ACC112 (cell line): ENCODE data around the gene TCF7L2.

ENCODE experiments used
- H2AFZ ChIP-seq: fragments of 200-600 bp; sonication (generic); one replicate; pipeline ENCODE4 v1.6.0; 2017; ENCODE audit warnings: antibody characterized with exemption, low read length; ENCODE audit not compliant: unreplicated experiment
- H3K27ac ChIP-seq: fragments of 200-600 bp; sonication (generic); 2 replicates; pipeline ENCODE4 v1.5.1; 2014; ENCODE audit warnings: low read depth, mild to moderate bottlenecking, antibody characterized with exemption, low read length, moderate library complexity
- H3K27me3 ChIP-seq: fragments of 200-600 bp; sonication (generic); 2 replicates; pipeline ENCODE4 v1.6.1; 2014; ENCODE audit warnings: mild to moderate bottlenecking, antibody characterized with exemption, low read length, moderate library complexity, mixed read lengths; ENCODE audit not compliant: insufficient read depth
- H3K36me3 ChIP-seq: fragments of 200-600 bp; sonication (generic); 2 replicates; pipeline ENCODE4 v1.6.1; 2016; ENCODE audit warnings: mild to moderate bottlenecking, antibody characterized with exemption, low read length, moderate library complexity, mixed read lengths; ENCODE audit not compliant: insufficient read depth
- H3K4me1 ChIP-seq: fragments of 200-600 bp; sonication (generic); one replicate; pipeline ENCODE4 v1.6.1; 2016; ENCODE audit warnings: low read length, mixed read lengths; ENCODE audit not compliant: insufficient read depth, unreplicated experiment, control insufficient read depth
- H3K4me3 ChIP-seq: fragments of 200-600 bp; sonication (generic); 2 replicates; pipeline ENCODE4 v1.5.1; 2014; ENCODE audit warnings: mild to moderate bottlenecking, low read depth, low read length
- H3K79me2 ChIP-seq: fragments of 200-600 bp; sonication (generic); one replicate; pipeline ENCODE4 v1.6.0; 2016; ENCODE audit warnings: low read length; ENCODE audit not compliant: control insufficient read depth, unreplicated experiment, insufficient read depth

Gene TCF7L2

GRCh38 chr10:112915590-112916572, 34.2 kb upstream of the TCF7L2 start:
- H2AFZ ChIP-seq, result peak overlapping the region; percentile 63
- no peaks in the 10 kb centered on the region for H3K27me3 ChIP-seq
- peaks cover 35% of the 10 kb centered on the region for H3K4me1 ChIP-seq
- H3K4me3 ChIP-seq, result peak overlapping the region; percentile 17; the same call in 1 of the 2 replicates
- H3K27ac ChIP-seq, result peak overlapping the region; percentile 69
- H3K79me2 ChIP-seq, result no peaks in the 10 kb centered on the region
- H3K36me3 ChIP-seq, result no peaks in the 10 kb centered on the region

DNA sequence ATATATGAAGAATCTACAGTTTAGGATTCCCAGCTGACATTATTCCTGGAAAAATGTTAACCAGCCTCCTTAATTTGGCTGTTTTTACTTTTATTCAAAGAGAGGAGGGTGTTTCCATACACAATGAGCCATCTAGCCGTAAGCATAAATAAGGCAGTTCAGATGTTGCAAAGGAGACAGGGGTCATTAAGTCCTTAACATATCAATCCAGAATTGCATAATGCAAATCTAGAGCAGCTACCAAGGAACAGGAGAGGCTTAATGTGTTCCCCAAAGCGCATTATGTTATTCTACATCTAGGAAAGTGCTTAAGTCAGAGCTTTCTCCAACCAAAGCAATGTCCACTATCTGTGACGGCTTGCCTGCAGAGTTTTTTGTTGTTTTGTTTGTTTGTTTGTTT, 32.4 kb upstream of the TCF7L2 start:
- H3K79me2 ChIP-seq, result no peaks in the 10 kb centered on the region
- no peaks in the 10 kb centered on the region for H3K27me3 ChIP-seq
- no peak overlapping the region for H3K4me3 ChIP-seq
- H3K27ac ChIP-seq, result no peak overlapping the region
- no peaks in the 10 kb centered on the region for H3K36me3 ChIP-seq
- H2AFZ ChIP-seq, result no peak overlapping the region
- H3K4me1 ChIP-seq, result peaks cover 35% of the 10 kb centered on the region

DNA sequence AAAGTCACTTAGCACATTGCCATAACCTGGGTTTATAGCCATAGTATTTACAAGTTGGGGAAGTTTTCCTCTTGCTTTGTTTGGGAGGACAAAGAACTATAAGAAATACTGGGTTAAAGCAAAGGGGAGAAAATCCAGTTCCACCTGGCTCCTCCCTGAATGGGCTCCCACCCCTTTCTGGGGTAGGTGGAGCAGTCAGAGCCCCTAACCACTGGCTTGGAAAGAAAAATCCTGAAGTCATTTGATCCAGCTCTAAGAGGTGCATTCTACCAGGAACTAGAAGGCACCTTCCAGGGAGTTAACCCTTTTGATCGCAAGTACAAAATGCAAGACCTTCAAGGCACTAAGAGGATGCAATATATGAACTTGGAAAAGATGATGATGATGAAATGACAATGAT, 31.3 kb upstream of the TCF7L2 start:
- H3K4me3 ChIP-seq, result no peak overlapping the region

GRCh38 chr10:112919721-112920120, 30.3 kb upstream of the TCF7L2 start:
- Histone ChIP-seq H3K27me3 (no peaks in the 10 kb centered on the region), H3K36me3 (no peaks in the 10 kb centered on the region), H3K4me3 (no peak overlapping the region), H3K79me2 (no peaks in the 10 kb centered on the region), H3K4me1 (peaks cover 24% of the 10 kb centered on the region), H2AFZ (peak overlapping the region; percentile 4), H3K27ac (peak overlapping the region; percentile 48)

More for the DNA sequence above, 31.3 kb upstream of the TCF7L2 start:
- H3K4me1 ChIP-seq, result peaks cover 34% of the 10 kb centered on the region
- no peak overlapping the region for H3K27ac ChIP-seq
- no peak overlapping the region for H2AFZ ChIP-seq
- no peaks in the 10 kb centered on the region for H3K79me2 ChIP-seq
- H3K27me3 ChIP-seq, result no peaks in the 10 kb centered on the region
- H3K36me3 ChIP-seq, result no peaks in the 10 kb centered on the region

DNA sequence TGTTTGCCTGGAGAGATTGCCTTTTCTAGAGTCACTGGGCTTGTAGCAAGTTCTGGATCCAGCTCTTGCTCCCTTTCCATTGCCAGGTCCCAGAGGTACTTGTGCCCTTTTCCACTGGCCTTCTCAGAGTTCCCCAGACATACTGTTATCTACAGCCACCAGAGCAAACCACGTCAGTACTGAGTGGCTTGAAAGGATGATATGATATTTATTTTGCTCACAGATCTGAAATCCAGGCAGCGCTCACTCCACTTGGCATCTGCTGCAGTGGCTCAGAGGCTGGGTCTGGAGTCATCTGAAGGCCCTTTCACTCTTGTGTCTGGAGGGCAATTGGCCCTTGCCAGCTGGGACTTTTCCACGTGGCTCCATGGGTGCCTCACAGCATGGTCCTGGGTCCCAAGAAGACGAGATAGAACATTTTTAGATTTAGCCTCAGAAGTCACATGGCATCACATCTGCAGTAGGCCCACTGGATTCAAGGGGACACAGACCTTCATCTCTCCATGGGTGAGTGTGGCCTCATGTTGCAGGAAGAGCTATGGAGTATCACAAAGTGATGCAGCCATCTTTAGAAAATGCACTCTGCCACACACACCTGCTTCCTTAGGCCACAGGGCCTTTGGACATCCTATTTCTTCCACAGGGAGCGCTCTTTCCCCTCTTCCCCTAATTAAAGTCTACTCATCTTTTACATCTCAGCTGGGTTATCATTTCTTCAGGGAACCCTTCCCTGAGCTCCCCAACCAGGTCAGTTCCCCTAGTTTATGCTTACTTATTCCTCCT, 22.9 kb upstream of the TCF7L2 start:
- no peaks in the 10 kb centered on the region for H3K36me3 ChIP-seq
- no peak overlapping the region for H2AFZ ChIP-seq
- H3K79me2 ChIP-seq, result no peaks in the 10 kb centered on the region
- no peak overlapping the region for H3K27ac ChIP-seq
- no peak overlapping the region for H3K4me3 ChIP-seq
- no peaks in the 10 kb centered on the region for H3K4me1 ChIP-seq
- H3K27me3 ChIP-seq, result no peaks in the 10 kb centered on the region

DNA sequence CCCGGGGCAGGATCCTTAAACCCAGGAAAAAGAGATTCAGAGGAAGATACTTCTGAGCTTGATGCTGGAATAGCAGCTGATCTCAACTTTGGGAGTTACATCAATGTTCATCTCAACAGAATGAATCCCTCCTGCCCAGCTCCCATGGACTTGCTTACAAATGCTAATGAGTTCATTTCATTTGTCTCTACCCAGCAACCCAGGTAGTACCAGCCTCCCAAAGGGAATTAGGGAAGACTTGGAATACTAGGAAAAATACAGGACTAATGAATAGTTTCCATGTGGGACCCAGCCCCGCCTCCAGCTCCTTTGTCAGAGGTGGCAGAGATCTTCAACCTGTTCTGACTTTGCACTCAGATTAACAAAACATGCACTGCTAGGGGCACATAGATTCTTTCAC, 22.1 kb upstream of the TCF7L2 start:
- no peaks in the 10 kb centered on the region for H3K36me3 ChIP-seq
- no peak overlapping the region for H3K27ac ChIP-seq
- H3K79me2 ChIP-seq, result no peaks in the 10 kb centered on the region
- no peak overlapping the region for H3K4me3 ChIP-seq
- H2AFZ ChIP-seq, result no peak overlapping the region
- no peaks in the 10 kb centered on the region for H3K4me1 ChIP-seq
- H3K27me3 ChIP-seq, result no peaks in the 10 kb centered on the region

GRCh38 chr10:112932658-112933057, 17.4 kb upstream of the TCF7L2 start:
- H2AFZ ChIP-seq, result no peak overlapping the region
- no peaks in the 10 kb centered on the region for H3K27me3 ChIP-seq
- H3K4me3 ChIP-seq, result no peak overlapping the region
- no peaks in the 10 kb centered on the region for H3K79me2 ChIP-seq
- no peaks in the 10 kb centered on the region for H3K4me1 ChIP-seq
- H3K27ac ChIP-seq, result no peak overlapping the region
- H3K36me3 ChIP-seq, result no peaks in the 10 kb centered on the region

- no peak overlapping the region for H3K27ac ChIP-seq
- no peaks in the 10 kb centered on the region for H3K4me1 ChIP-seq
- no peaks in the 10 kb centered on the region for H3K36me3 ChIP-seq
- no peak overlapping the region for H3K4me3 ChIP-seq
- no peaks in the 10 kb centered on the region for H3K27me3 ChIP-seq
- H2AFZ ChIP-seq, result no peak overlapping the region
- no peaks in the 10 kb centered on the region for H3K79me2 ChIP-seq
Observed at GRCh38 chr10:112934193-112934592, 15.9 kb upstream of the TCF7L2 start.

DNA sequence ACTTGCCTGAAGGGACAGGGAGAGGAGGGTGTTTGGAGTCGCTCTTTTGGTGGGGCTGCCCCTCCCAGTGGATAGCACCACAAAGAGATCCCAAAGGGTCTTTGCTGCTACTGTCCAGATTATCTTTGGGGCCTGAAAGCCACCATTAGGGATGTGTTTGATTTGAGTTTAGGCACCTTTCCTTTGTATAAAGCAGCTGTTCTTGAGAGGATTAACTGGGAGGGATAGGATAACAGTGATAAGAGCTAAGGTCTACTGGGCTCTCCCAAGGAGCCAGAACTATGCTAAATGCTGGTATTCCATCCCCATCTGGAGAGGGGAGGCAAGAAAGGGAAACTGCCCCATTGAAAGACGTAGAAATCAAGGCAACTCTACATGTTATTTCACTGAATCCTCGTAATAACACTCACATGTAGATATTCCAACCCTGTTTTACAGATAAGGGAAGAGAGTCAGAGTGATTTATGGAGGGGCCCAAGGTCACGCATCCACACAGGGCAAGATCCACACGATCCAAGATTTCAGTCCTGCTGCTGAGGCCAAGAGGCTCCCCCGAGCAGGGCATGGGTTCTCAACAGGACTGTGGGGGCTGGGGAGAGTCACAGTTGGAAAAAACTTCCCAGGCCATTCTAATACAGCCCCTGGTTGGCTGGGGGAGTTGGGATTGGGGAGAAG, 11.1 kb upstream of the TCF7L2 start:
- no peak overlapping the region for H3K27ac ChIP-seq
- no peaks in the 10 kb centered on the region for H3K4me1 ChIP-seq
- no peak overlapping the region for H3K4me3 ChIP-seq
- no peaks in the 10 kb centered on the region for H3K27me3 ChIP-seq
- no peaks in the 10 kb centered on the region for H3K36me3 ChIP-seq
- H2AFZ ChIP-seq, result no peak overlapping the region
- H3K79me2 ChIP-seq, result no peaks in the 10 kb centered on the region

GRCh38 chr10:112945811-112946210, 4.2 kb upstream of the TCF7L2 start:
- no peak overlapping the region for H3K4me3 ChIP-seq
- H3K4me1 ChIP-seq, result no peaks in the 10 kb centered on the region
- H3K27ac ChIP-seq, result no peak overlapping the region
- H2AFZ ChIP-seq, result no peak overlapping the region
- no peaks in the 10 kb centered on the region for H3K36me3 ChIP-seq
- no peaks in the 10 kb centered on the region for H3K27me3 ChIP-seq
- peaks cover 5% of the 10 kb centered on the region for H3K79me2 ChIP-seq
